NT2/D1 (cell line): ENCODE results near the gene TMEM115.
A peak's percentile ranks its signal among the peaks of the same experiment; 100 is the strongest.

ENCODE experiments used
- DNase-seq: peaks from one replicate; pipeline ENCODE4 v3.0.0-alpha.2; 2011; ENCODE audit warnings: low read depth, low spot score
- H3K27me3 ChIP-seq: 2 replicates; pipeline ENCODE4 v1.6.0; 2011; ENCODE audit warnings: mild to moderate bottlenecking; ENCODE audit not compliant: insufficient read length, insufficient read depth
- H3K36me3 ChIP-seq: 2 replicates; pipeline ENCODE4 v1.6.1; 2011; ENCODE audit warnings: mild to moderate bottlenecking, low read length, mixed read lengths; ENCODE audit not compliant: insufficient read depth, insufficient read length
- H3K4me1 ChIP-seq: 2 replicates; pipeline ENCODE4 v1.5.1; 2011; ENCODE audit not compliant: insufficient read depth, insufficient read length
- H3K4me3 ChIP-seq: 2 replicates; pipeline ENCODE4 v1.5.1; 2011; ENCODE audit warnings: low read depth; ENCODE audit not compliant: insufficient read length
- H3K9ac ChIP-seq: 2 replicates; pipeline ENCODE4 v1.6.0; 2011; ENCODE audit warnings: low read depth; ENCODE audit not compliant: insufficient read length
- H3K9me3 ChIP-seq: 2 replicates; pipeline ENCODE4 v1.5.1; 2011; ENCODE audit warnings: mild to moderate bottlenecking, low read length; ENCODE audit not compliant: insufficient read depth
- SUZ12 ChIP-seq: IDR thresholded peaks from 2 replicates; pipeline ENCODE4 v1.6.1; 2011; ENCODE audit not compliant: insufficient read length, insufficient read depth; ENCODE audit errors: extremely low read depth
- YY1 ChIP-seq: IDR thresholded peaks from 2 replicates; pipeline ENCODE4 v1.6.1; 2011; ENCODE audit not compliant: insufficient read length, insufficient read depth
- ZNF274 ChIP-seq: IDR thresholded peaks from 2 replicates; pipeline ENCODE4 v1.6.1; 2011; ENCODE audit warnings: mild to moderate bottlenecking, low read depth, low read length

Gene TMEM115

DNA sequence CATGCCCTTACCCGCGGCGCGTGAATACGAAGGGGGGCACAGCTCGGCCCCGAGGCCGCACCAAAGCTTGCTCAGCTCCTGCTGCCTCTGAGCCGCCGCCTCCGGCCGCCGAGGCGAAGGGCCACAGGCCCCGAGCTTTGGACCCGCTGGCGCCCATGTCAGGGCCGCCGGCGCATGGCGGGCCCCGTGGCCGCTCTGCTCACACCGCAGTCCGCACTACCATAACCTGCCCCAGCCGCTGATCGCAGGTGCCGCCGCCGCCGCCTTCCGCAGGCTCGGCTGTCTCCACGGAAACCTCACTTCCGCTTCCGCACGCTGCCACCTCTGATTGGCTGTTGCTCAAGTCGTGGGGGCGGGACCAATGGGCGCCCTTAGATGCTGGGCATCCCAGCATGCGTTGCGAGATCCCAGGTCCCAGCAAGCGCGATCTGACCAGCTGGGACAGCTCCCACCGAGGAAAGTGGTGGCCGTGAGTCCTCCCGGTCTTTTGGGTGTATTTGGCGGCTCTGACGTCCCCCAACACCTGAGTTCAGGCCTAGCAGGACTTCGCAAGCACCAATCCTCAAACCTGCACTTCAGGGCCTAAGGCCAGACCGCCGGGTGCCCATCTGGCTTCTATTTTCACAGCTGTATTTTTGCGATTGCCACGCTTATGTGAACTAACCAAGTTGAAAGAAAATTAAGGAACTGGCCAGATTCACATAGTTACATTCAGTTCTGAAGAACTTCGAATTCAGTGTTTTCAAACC lies 31.2 kb downstream of the TMEM115 start, which contains the start of gene TUSC2:
Gene TUSC2 (minus strand): TSS at position 281 of the 749 bp plus-strand sequence. CDS start 124 bp downstream, at position 157.
- Histone ChIP-seq H3K9me3 (no peaks in the 10 kb centered on the region), H3K9ac (peak within 1 kb of the TSS; percentile 94), H3K4me3 (peak within 1 kb of the TSS; percentile 95), H3K27me3 (no peaks in the 10 kb centered on the region), H3K36me3 (peaks cover 79% of the 10 kb centered on the region), H3K4me1 (peaks cover 14% of the 10 kb centered on the region)
- peak; percentile 98 for DNase-seq
- TF ChIP-seq YY1 (no peak), ZNF274 (no peak), SUZ12 (no peak)

DNA sequence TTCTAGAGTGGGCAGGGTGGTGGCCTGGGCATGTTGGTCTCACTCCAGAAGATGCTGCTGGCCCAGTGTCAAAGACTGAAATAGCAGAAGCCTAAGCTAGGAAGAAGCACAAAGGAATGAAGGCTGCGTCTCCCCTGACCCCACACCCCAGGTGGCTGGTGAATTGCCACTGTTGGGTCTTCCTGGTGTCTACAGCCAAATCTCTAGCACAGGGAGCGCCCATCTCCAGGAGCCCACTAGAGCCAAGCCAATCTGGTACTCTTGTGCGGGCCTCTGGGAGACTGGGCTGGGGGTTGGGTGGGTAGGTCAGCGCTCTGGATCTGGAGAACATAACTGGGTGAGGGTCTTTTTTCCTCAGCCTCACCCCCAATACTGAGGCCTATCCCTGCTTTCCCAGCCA lies 32.2 kb downstream of the TMEM115 start:
- H3K27me3 ChIP-seq = no peaks in the 10 kb centered on the region
- peak overlapping the region; percentile 95 for H3K4me3 ChIP-seq
- H3K9ac ChIP-seq = peak overlapping the region; percentile 94
- no peak for TF ChIP-seq YY1
- no peak for TF ChIP-seq ZNF274
- no peak for TF ChIP-seq SUZ12
- DNase-seq = no peak
- peaks cover 70% of the 10 kb centered on the region for H3K36me3 ChIP-seq
- H3K4me1 ChIP-seq = peaks cover 21% of the 10 kb centered on the region
- no peaks in the 10 kb centered on the region for H3K9me3 ChIP-seq

DNA sequence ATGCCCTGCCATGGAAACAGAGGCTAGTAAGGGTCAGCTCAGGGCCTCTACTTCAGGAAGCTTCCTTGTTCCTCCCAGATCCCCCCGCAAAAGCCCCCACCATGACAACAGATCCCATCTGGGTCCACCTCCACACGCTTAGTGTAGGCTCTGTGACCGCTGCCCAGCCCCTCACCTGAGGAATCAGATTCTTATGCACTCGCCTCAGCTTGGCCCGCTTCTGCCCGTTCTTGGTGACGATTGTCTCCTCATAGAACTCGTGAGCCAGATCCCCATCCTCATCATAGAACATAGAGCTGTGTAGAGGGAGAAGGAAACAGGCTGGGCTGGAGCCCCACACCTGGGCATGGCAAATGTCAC lies 33.2 kb downstream of the TMEM115 start:
- Histone ChIP-seq H3K36me3 (peaks cover 60% of the 10 kb centered on the region), H3K4me1 (peaks cover 21% of the 10 kb centered on the region), H3K27me3 (no peaks in the 10 kb centered on the region), H3K4me3 (no peak overlapping the region), H3K9me3 (no peaks in the 10 kb centered on the region), H3K9ac (peak overlapping the region; percentile 22)
- no peak for TF ChIP-seq YY1
- no peak for TF ChIP-seq SUZ12
- no peak for TF ChIP-seq ZNF274
- DNase-seq = no peak

DNA sequence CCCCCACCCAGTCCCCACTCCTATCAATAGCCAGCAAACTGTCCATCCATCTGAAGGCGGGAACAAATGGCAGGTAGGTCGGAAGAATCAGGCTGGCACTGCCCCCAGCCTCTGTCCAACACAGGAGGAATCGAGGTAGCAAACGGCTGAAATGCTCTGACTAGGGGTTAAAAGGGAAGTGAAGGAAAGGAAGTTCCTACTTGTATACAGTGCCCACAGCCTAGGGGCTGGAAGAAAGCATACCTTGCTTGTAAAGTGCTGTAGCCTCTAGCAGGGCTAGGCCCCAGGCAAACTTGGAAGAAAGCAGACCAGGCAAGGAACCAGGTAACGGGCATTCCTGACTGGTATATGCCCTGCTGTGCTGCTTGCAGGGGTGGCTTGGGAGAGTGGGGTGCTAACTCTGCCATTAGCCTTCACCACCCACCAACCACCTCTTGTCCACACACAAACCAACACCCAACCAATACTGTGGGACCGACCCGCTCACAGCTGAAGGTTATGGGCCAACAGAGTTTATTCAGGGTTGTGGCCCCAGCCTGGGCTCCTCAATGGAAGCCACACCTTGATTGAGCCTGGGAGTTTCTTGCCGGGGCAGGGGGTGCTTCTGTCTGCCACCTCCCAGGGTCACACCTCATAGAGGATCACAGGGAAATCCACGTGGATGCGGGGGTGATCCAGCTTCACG lies 33.7 kb downstream of the TMEM115 start:
- TF ChIP-seq YY1 (no peak), SUZ12 (no peak), ZNF274 (no peak)
- peaks cover 21% of the 10 kb centered on the region for H3K4me1 ChIP-seq
- H3K27me3 ChIP-seq = no peaks in the 10 kb centered on the region
- H3K36me3 ChIP-seq = peaks cover 57% of the 10 kb centered on the region
- no peaks in the 10 kb centered on the region for H3K9me3 ChIP-seq
- DNase-seq = no peak
- peak overlapping the region; percentile 23 for H3K9ac ChIP-seq
- no peak overlapping the region for H3K4me3 ChIP-seq

DNA sequence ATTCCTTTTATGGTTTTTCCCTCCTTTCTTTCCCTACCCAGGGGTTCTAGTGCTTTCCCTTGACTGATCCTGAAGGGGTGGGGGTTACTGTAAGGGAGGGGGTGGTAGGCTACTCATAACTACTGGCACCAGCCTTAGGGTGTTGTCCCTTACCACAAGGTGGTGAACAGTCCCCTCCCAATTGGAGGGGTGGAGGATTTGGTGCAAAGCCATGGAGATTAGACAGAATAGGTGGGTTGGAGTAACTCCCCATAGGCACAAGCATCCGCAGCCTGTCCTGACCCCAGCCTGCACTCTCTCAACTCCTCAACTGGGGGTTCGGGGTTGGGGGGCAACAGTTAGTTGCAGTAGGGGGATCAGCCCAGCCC lies 34.2 kb downstream of the TMEM115 start:
- no peak for TF ChIP-seq YY1
- no peak for TF ChIP-seq ZNF274
- no peak for TF ChIP-seq SUZ12
- H3K4me1 ChIP-seq = peaks cover 27% of the 10 kb centered on the region
- H3K4me3 ChIP-seq = no peak overlapping the region
- H3K9me3 ChIP-seq = no peaks in the 10 kb centered on the region
- H3K27me3 ChIP-seq = no peaks in the 10 kb centered on the region
- no peak for DNase-seq
- peaks cover 57% of the 10 kb centered on the region for H3K36me3 ChIP-seq
- H3K9ac ChIP-seq = no peak overlapping the region

DNA sequence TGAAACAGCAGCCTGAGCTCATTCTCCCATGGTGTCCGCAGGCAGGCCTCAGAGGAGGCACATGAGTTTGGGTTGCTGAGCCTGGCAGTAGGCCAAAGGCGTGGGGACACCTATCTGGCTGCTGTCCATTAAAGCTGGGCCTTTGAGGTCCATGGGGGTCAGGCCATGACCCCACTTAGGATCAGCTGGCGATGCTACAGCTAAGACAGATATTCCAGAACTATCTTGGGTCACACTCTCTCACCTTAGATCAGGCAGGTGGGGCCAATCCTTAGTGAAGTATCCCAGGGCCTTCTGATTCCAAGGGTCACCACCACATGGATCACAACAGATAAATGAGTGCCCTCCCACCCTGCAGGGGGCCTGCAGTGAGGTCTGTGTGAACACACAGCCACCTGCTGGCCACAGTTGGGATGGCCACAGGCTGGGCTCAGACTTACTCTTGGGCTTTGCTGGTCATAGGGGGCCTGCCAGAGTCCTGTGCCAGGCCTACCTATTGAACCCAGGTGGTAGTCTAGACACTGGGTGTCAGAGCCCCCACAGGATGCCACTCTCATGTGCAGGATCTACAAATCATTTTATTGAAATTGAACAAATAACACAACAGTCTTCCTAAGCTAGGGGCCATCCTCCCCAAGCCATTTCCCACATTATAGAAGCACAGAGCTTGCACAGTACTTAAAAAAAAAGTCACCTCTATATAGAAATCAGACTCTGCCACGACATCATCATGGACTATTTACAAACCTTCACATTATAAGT lies 34.8 kb downstream of the TMEM115 start:
- no peak overlapping the region for H3K4me3 ChIP-seq
- H3K4me1 ChIP-seq = peaks cover 32% of the 10 kb centered on the region
- DNase-seq = peak; percentile 75
- H3K9ac ChIP-seq = no peak overlapping the region
- peaks cover 57% of the 10 kb centered on the region for H3K36me3 ChIP-seq
- no peaks in the 10 kb centered on the region for H3K27me3 ChIP-seq
- H3K9me3 ChIP-seq = no peaks in the 10 kb centered on the region
- TF ChIP-seq SUZ12 (no peak), YY1 (no peak), ZNF274 (no peak)

DNA sequence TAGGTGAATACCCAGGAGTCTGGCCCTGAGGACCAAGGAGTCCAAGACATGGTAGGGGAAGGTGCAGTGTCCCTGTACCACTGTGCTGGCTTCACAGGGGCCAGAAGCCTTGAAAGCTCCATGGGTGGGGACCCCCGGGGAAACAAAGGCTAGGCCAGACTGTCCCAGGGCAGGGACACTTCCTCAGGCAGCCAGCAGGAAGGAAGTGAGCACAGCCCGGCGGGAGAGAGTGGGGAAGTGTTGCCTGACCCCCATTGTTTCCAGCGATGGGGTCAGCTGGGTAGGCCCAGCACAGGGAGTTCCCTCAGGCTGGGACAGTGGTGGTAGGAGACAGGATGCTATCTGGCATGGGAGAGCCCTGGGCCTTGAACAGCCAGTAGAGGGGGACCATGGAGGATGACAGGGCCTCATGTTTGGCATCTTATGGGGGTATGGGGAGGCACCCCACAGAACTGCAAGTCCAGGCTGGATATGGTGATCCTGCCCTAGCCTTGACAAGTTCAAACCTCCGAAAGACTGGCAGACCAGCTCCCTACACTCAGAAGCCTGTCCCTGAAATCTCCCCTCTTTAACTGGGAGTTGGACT lies 35.6 kb downstream of the TMEM115 start:
- Histone ChIP-seq H3K4me1 (peaks cover 38% of the 10 kb centered on the region), H3K9me3 (no peaks in the 10 kb centered on the region), H3K9ac (no peak overlapping the region), H3K36me3 (peaks cover 59% of the 10 kb centered on the region), H3K27me3 (no peaks in the 10 kb centered on the region), H3K4me3 (no peak overlapping the region)
- TF ChIP-seq ZNF274 (no peak), YY1 (no peak), SUZ12 (no peak)
- no peak for DNase-seq
